Measurements from ENCODE around the gene TMEM192.

The TMEM192 gene

GRCh38 chr4:165077034-165077578, 35.6 kb downstream of the TMEM192 start:
- no peak for TF ChIP-seq REST (IDR thresholded peaks at IDR 0.05; ENCODE audit: insufficient read depth in 1 of 2, low read depth in 2 of 2, low read length in 2 of 2)
- no peak for TF ChIP-seq SIN3A (IDR thresholded peaks at IDR 0.05; ENCODE audit: borderline replicate concordance, insufficient read depth, low read length)
- TF ChIP-seq POLR2AphosphoS5 (IDR thresholded peaks at IDR 0.05; ENCODE audit: low read depth, low read length): no peak
- TF ChIP-seq TAF1 (IDR thresholded peaks at IDR 0.05; ENCODE audit: borderline replicate concordance, insufficient read depth, low read length): no peak
- no peak for TF ChIP-seq FOXP2 (optimal IDR thresholded peaks at IDR 0.05; ENCODE audit: borderline replicate concordance, extremely low read depth, extremely low read length, insufficient read depth)

- TF ChIP-seq TAF1 (IDR thresholded peaks at IDR 0.05; ENCODE audit: borderline replicate concordance, insufficient read depth, low read length): no peak
- TF ChIP-seq SIN3A (IDR thresholded peaks at IDR 0.05; ENCODE audit: borderline replicate concordance, insufficient read depth, low read length): no peak
- TF ChIP-seq FOXP2 (optimal IDR thresholded peaks at IDR 0.05; ENCODE audit: borderline replicate concordance, extremely low read depth, extremely low read length, insufficient read depth): no peak
- no peak for TF ChIP-seq POLR2AphosphoS5 (IDR thresholded peaks at IDR 0.05; ENCODE audit: low read depth, low read length)
- TF ChIP-seq REST (IDR thresholded peaks at IDR 0.05; ENCODE audit: insufficient read depth in 1 of 2, low read depth in 2 of 2, low read length in 2 of 2): no peak
Measured at GRCh38 chr4:165070560-165070959, 42.1 kb downstream of the TMEM192 start.

- TF ChIP-seq SIN3A (IDR thresholded peaks at IDR 0.05; ENCODE audit: borderline replicate concordance, insufficient read depth, low read length): no peak
- TF ChIP-seq FOXP2 (optimal IDR thresholded peaks at IDR 0.05; ENCODE audit: borderline replicate concordance, extremely low read depth, extremely low read length, insufficient read depth): no peak
- no peak for TF ChIP-seq POLR2AphosphoS5 (IDR thresholded peaks at IDR 0.05; ENCODE audit: low read depth, low read length)
- no peak for TF ChIP-seq REST (IDR thresholded peaks at IDR 0.05; ENCODE audit: insufficient read depth in 1 of 2, low read depth in 2 of 2, low read length in 2 of 2)
- TF ChIP-seq TAF1 (IDR thresholded peaks at IDR 0.05; ENCODE audit: borderline replicate concordance, insufficient read depth, low read length): no peak
Measured at GRCh38 chr4:165060938-165061337, 51.7 kb downstream of the TMEM192 start.

- TF ChIP-seq FOXP2 (optimal IDR thresholded peaks at IDR 0.05; ENCODE audit: borderline replicate concordance, extremely low read depth, extremely low read length, insufficient read depth): no peak
- no peak for TF ChIP-seq REST (IDR thresholded peaks at IDR 0.05; ENCODE audit: insufficient read depth in 1 of 2, low read depth in 2 of 2, low read length in 2 of 2)
- no peak for TF ChIP-seq SIN3A (IDR thresholded peaks at IDR 0.05; ENCODE audit: borderline replicate concordance, insufficient read depth, low read length)
- TF ChIP-seq TAF1 (IDR thresholded peaks at IDR 0.05; ENCODE audit: borderline replicate concordance, insufficient read depth, low read length): no peak
- no peak for TF ChIP-seq POLR2AphosphoS5 (IDR thresholded peaks at IDR 0.05; ENCODE audit: low read depth, low read length)
Measured at GRCh38 chr4:165059386-165059785, 53.3 kb downstream of the TMEM192 start.

Data from PFSK-1 (cell line).